DOHH2 (cell line): ENCODE results near the gene VPREB3.

ENCODE experiments used
- H3F3A ChIP-seq: fragments of 200-600 bp; sonication (generic), shearing (Covaris generic); 2 replicates; pipeline ENCODE4 v1.6.0; 2016; ENCODE audit warnings: antibody characterized with exemption, mild to moderate bottlenecking; ENCODE audit not compliant: control insufficient read depth, insufficient read depth
- H3K27ac ChIP-seq: fragments of 200-600 bp; sonication (generic); 2 replicates; pipeline ENCODE4 v1.5.1; 2014; ENCODE audit warnings: low read depth, mild to moderate bottlenecking, low read length, moderate library complexity
- H3K27me3 ChIP-seq: fragments of 200-600 bp; sonication (generic); 2 replicates; pipeline ENCODE4 v1.6.1; 2014; ENCODE audit warnings: mild to moderate bottlenecking, low read length, mixed read lengths; ENCODE audit not compliant: control insufficient read depth
- H3K36me3 ChIP-seq: fragments of 200-600 bp; sonication (generic); 2 replicates; pipeline ENCODE4 v1.6.1; 2014; ENCODE audit warnings: mild to moderate bottlenecking, low read length, moderate library complexity, mixed read lengths; ENCODE audit not compliant: control insufficient read depth
- H3K4me1 ChIP-seq: fragments of 200-600 bp; sonication (generic); 2 replicates; pipeline ENCODE4 v1.6.1; 2014; ENCODE audit warnings: mild to moderate bottlenecking, low read length, mixed read lengths; ENCODE audit not compliant: control insufficient read depth
- H3K4me2 ChIP-seq: fragments of 200-600 bp; sonication (generic); 2 replicates; pipeline ENCODE4 v1.6.0; 2014; ENCODE audit warnings: mild to moderate bottlenecking, low read length, moderate library complexity
- H3K4me3 ChIP-seq: fragments of 200-600 bp; sonication (generic); 2 replicates; pipeline ENCODE4 v1.5.1; 2014; ENCODE audit warnings: mild to moderate bottlenecking, low read length, mixed read lengths
- H3K79me2 ChIP-seq: fragments of 200-600 bp; sonication (generic); 2 replicates; pipeline ENCODE4 v1.6.1; 2014; ENCODE audit warnings: mild to moderate bottlenecking, low read length, mixed read lengths; ENCODE audit not compliant: control insufficient read depth
- H3K9me2 ChIP-seq: fragments of 200-600 bp; sonication (generic); replicated peaks from 2 replicates; pipeline ENCODE4 v1.6.1; 2014; ENCODE audit warnings: mild to moderate bottlenecking, low read length, mixed read lengths; ENCODE audit not compliant: control insufficient read depth
- H3K9me3 ChIP-seq: fragments of 200-600 bp; sonication (generic); 2 replicates; pipeline ENCODE4 v1.6.1; 2014; ENCODE audit warnings: antibody characterized with exemption, low read length, mixed read lengths; ENCODE audit not compliant: control insufficient read depth, insufficient read depth
- H4K20me1 ChIP-seq: fragments of 200-600 bp; sonication (generic); 2 replicates; pipeline ENCODE4 v1.6.0; 2014; ENCODE audit warnings: low read depth, mild to moderate bottlenecking, antibody characterized with exemption, low read length, moderate library complexity; ENCODE audit not compliant: control insufficient read depth, insufficient read depth
- EZH2phosphoT487 ChIP-seq: fragments of 200-600 bp; sonication (generic); IDR thresholded peaks from 2 replicates; pipeline ENCODE4 v1.6.1; 2017; ENCODE audit warnings: borderline replicate concordance, mild to moderate bottlenecking, antibody characterized with exemption, low read length, moderate library complexity, mixed read lengths
- TF ChIP-seq, protein P1 (sequence below): fragments of 200-600 bp; sonication (generic); IDR thresholded peaks from one replicate; pipeline ENCODE4 v1.5.1; 2014; ENCODE audit warnings: antibody characterized with exemption, mild to moderate bottlenecking, low read depth, low read length; ENCODE audit not compliant: poor library complexity, severe bottlenecking

VPREB3 gene

GRCh38 chr22:23709107-23709506 lies 45.1 kb downstream of the VPREB3 start:
- H3K36me3 ChIP-seq = peaks cover 90% of the 10 kb centered on the region
- no peaks in the 10 kb centered on the region for H3K9me3 ChIP-seq
- TF ChIP-seq, protein P1, sequence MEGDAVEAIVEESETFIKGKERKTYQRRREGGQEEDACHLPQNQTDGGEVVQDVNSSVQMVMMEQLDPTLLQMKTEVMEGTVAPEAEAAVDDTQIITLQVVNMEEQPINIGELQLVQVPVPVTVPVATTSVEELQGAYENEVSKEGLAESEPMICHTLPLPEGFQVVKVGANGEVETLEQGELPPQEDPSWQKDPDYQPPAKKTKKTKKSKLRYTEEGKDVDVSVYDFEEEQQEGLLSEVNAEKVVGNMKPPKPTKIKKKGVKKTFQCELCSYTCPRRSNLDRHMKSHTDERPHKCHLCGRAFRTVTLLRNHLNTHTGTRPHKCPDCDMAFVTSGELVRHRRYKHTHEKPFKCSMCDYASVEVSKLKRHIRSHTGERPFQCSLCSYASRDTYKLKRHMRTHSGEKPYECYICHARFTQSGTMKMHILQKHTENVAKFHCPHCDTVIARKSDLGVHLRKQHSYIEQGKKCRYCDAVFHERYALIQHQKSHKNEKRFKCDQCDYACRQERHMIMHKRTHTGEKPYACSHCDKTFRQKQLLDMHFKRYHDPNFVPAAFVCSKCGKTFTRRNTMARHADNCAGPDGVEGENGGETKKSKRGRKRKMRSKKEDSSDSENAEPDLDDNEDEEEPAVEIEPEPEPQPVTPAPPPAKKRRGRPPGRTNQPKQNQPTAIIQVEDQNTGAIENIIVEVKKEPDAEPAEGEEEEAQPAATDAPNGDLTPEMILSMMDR = no peak
- TF ChIP-seq EZH2phosphoT487 = no peak
- H3K4me3 ChIP-seq = no peak overlapping the region
- H3K4me2 ChIP-seq = no peak overlapping the region
- H3K27me3 ChIP-seq = no peaks in the 10 kb centered on the region
- H3F3A ChIP-seq = no peaks in the 10 kb centered on the region
- no peaks in the 10 kb centered on the region for H3K4me1 ChIP-seq
- H3K79me2 ChIP-seq = peaks cover 19% of the 10 kb centered on the region
- no peaks in the 10 kb centered on the region; the same call in 1 of the 2 replicates for H4K20me1 ChIP-seq
- no peaks in the 10 kb centered on the region for H3K9me2 ChIP-seq
- no peak overlapping the region for H3K27ac ChIP-seq

DNA sequence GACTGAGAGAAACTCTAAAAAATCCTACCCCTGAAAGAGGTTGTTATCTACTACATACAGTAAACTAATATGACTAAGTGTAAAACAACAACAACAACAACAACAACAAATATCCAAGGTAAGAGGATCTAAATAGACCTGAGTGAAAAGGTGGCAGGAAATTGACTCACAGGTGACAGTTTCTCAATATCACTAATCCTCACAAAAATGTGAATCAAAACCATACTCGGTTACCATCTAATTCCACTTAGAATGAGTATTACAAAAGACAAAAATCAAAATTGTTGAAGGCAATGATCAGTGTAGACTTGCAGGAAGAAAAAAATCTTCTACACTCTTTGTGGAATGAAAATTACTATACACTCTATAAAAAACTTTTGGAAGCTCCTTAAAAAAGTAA lies 46.0 kb downstream of the VPREB3 start:
- no peak for TF ChIP-seq EZH2phosphoT487
- TF ChIP-seq, protein P1 = no peak

DNA sequence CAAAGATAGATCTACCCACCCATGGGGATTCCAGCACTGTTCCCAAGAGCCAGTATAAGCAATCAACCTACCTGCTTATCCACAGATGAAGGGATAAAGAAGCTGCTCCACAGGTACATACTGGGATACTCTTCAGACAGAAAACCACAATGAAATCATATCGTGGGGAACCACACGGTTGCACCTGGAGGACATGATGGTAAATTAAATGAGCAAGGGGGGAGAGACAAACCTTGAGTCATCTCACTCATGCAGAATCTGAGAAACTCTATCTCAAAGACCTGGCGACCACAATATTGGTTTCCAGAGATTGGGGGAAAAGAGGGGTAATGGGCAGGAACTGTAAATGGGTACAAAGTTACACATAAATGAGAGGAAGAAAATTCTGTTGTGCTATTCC lies 48.9 kb downstream of the VPREB3 start:
- TF ChIP-seq EZH2phosphoT487 = no peak
- TF ChIP-seq, protein P1 = no peak
- peaks cover 99% of the 10 kb centered on the region for H3K36me3 ChIP-seq
- H3F3A ChIP-seq = no peaks in the 10 kb centered on the region
- H4K20me1 ChIP-seq = peaks cover 5% of the 10 kb centered on the region; the same call in 1 of the 2 replicates
- H3K4me2 ChIP-seq = no peak overlapping the region
- peaks cover 53% of the 10 kb centered on the region for H3K79me2 ChIP-seq
- no peak overlapping the region for H3K27ac ChIP-seq
- H3K4me1 ChIP-seq = no peaks in the 10 kb centered on the region
- no peaks in the 10 kb centered on the region for H3K9me3 ChIP-seq
- H3K27me3 ChIP-seq = no peaks in the 10 kb centered on the region
- H3K9me2 ChIP-seq = no peaks in the 10 kb centered on the region
- H3K4me3 ChIP-seq = no peak overlapping the region

More for the DNA sequence above, 46.0 kb downstream of the VPREB3 start:
- peaks cover 24% of the 10 kb centered on the region for H3K79me2 ChIP-seq
- H3K4me3 ChIP-seq = no peak overlapping the region
- H3K27ac ChIP-seq = no peak overlapping the region
- H3F3A ChIP-seq = no peaks in the 10 kb centered on the region
- H3K36me3 ChIP-seq = peaks cover 91% of the 10 kb centered on the region
- H4K20me1 ChIP-seq = peaks cover under 1% of the 10 kb centered on the region; the same call in 1 of the 2 replicates
- no peak overlapping the region for H3K4me2 ChIP-seq
- H3K9me2 ChIP-seq = no peaks in the 10 kb centered on the region
- no peaks in the 10 kb centered on the region for H3K27me3 ChIP-seq
- H3K4me1 ChIP-seq = no peaks in the 10 kb centered on the region
- H3K9me3 ChIP-seq = no peaks in the 10 kb centered on the region
